ENCODE data around the gene BPIFB2.

Gene BPIFB2

DNA sequence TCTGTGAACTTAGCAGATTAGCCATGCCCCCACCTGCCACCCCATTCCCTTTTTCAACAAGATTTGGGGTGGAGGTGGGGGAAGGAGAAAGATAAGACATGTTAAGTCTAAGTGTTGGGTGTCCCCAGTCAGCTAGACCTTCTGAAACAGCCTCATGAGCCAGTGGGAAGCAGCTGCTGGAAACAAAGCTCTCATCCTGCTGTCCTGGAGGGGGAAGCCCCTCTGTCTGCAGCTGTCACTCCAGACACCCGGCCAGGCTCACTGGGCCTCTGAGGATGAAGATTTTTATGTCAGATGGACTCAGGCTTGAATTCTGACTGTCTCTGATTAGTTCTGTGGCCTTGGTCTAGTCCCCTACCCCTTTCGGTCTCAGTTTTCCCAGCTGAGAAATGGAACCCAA lies 47.3 kb downstream of the BPIFB2 start:
- Mint-ChIP-seq H3K36me3 (no peaks in the 10 kb centered on the region), H3K4me3 (no peak overlapping the region), H3K27ac (no peak overlapping the region), H3K9me3 (no peaks in the 10 kb centered on the region), H3K27me3 (peaks cover 4% of the 10 kb centered on the region), H3K4me1 (no peaks in the 10 kb centered on the region)
- CTCF ChIA-PET, result no interaction called here
- no peak for DNase-seq

DNA sequence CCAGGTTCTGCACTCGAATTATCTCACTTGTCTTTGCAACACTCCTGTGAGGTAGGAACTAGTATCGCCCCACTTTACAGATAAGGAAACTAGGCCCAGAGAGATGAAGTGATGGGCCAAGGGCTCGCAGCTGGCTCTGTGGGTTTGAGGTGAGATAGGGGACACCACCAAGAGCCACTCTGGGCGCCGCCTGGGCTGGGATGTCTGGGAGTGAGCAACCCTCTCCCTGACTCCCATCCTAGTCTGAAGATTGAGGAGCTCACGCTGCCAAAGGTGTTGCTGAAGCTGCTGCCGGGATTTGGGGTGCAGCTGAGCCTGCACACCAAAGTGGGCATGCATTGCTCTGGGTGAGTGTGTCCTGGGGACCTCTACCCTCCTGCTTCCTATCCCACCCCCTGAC lies 51.6 kb downstream of the BPIFB2 start:
- Mint-ChIP-seq H3K27ac (no peak overlapping the region), H3K4me1 (no peaks in the 10 kb centered on the region), H3K36me3 (no peaks in the 10 kb centered on the region), H3K27me3 (peaks cover 4% of the 10 kb centered on the region), H3K4me3 (no peak overlapping the region), H3K9me3 (no peaks in the 10 kb centered on the region)
- CTCF ChIA-PET, result interaction anchor here (0.6 kb wide), 1 partner anchor 8 kb away, joined by 3 read pairs; no protein-coding TSS in a partner anchor
- no peak for DNase-seq

DNA sequence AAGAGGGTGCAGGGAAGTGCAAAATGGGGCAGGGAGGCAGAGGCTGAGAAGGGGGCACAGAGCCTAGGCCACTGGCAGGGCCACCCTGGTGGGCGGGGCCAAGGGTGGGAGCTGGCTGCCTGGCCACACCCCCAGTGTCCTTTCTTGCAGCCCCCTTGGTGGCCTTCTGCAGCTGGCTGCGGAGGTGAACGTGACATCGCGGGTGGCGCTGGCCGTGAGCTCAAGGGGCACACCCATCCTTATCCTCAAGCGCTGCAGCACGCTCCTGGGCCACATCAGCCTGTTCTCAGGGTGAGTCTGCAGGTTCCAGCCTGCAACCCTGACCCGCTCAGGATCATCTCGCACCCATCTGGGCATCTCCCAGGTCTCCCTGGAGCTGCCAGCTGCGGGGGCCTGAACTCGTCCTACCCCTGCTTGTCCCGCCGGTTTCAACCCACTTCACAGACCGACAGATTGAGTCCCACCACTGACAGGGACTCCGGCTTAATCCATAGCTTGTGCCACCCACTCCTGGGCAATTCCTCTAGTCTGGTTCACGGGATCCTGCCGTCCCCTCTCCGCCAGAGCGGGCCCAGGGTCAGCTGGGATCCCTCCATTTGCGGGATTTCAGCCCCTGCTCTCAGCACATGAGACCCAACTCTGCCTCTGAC lies 52.4 kb downstream of the BPIFB2 start:
- Mint-ChIP-seq H3K4me1 (no peaks in the 10 kb centered on the region), H3K9me3 (no peaks in the 10 kb centered on the region)

DNA sequence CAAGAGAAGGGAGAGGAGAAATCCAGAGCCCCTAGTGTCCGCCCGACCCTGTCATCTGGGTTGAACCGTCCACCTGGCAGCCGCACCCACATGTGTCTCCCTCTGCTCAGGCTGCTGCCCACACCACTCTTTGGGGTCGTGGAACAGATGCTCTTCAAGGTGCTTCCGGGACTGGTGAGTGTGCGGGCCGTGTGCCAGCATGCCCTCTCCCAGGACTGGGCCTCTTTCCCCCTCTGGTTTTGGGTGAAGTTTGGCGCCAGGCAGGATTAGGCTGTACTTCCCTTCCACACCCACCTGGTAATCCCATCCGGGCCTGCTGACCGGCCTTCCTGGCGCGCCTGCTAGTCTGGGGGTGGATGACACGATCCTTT lies 54.1 kb downstream of the BPIFB2 start:
- CTCF ChIA-PET, result no interaction called here

More for the DNA sequence above, 52.4 kb downstream of the BPIFB2 start:
- Mint-ChIP-seq H3K4me3 (no peak overlapping the region), H3K36me3 (no peaks in the 10 kb centered on the region), H3K27me3 (peaks cover 4% of the 10 kb centered on the region), H3K27ac (no peak overlapping the region)
- no peak for DNase-seq
- CTCF ChIA-PET, result interaction anchor here (0.6 kb wide), 1 partner anchor 9 kb away, joined by 3 read pairs; no protein-coding TSS in a partner anchor

DNA sequence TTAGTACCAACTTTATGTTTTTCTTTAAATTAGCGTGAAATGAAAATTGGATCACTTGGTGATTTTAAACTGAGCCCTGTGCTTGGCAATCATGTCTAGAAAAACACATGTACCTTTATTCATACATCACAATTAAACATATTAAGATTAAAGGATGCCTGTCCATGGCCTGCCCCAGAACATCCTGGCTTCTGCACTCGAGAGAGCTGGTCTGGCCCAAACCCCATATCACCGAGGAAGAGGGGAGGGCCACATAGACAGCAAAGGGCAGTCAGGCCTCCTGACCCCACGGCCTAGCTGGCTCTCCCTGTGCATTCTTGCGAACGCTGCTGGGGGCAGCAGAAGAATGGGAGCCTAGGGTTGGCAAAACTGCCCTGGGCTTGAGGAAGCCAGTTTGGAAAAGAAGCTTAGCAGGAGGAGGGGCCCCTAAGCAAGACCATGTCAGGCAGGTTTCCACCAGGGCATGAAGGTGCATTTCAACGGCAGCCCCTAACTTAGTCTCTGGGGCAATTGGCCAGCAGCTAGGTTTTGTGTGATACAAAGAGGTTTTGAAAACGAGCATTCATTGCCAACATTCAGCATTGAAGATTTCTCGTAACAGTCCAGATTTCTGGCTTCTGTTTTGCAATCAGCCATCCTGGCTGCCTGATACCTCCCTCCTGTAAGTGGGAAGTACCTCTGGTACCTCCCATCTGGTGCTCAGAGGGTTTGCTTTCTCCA lies 54.8 kb downstream of the BPIFB2 start:
- CTCF ChIA-PET, result no interaction called here
- no peak overlapping the region for H3K27ac Mint-ChIP-seq
- peaks cover 3% of the 10 kb centered on the region for H3K27me3 Mint-ChIP-seq
- H3K4me3 Mint-ChIP-seq, result no peak overlapping the region
- no peaks in the 10 kb centered on the region for H3K36me3 Mint-ChIP-seq
- no peaks in the 10 kb centered on the region for H3K9me3 Mint-ChIP-seq
- DNase-seq, result no peak
- H3K4me1 Mint-ChIP-seq, result no peaks in the 10 kb centered on the region

More for the DNA sequence above, 54.1 kb downstream of the BPIFB2 start:
- Mint-ChIP-seq H3K27ac (no peak overlapping the region), H3K9me3 (no peaks in the 10 kb centered on the region), H3K4me3 (no peak overlapping the region), H3K4me1 (no peaks in the 10 kb centered on the region), H3K27me3 (peaks cover 3% of the 10 kb centered on the region), H3K36me3 (no peaks in the 10 kb centered on the region)
- no peak for DNase-seq

DNA sequence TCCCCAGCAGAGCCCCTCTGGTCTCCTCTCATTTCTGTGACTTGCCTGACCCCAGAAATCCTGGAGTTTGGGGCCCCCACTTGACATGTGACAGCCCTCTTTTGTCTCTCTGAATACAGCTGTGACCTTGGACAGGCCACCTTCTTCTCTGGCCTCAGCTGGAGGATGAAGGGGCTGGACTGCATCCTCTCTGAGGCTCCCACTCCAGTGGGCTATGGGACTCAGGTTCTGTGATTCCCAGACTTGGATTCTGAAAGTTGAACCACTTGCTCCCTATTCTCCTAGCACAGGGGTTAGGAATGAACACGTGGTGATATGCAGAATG lies 55.3 kb downstream of the BPIFB2 start:
- Mint-ChIP-seq H3K4me3 (no peak overlapping the region), H3K9me3 (no peaks in the 10 kb centered on the region), H3K36me3 (no peaks in the 10 kb centered on the region), H3K27ac (no peak overlapping the region), H3K27me3 (peaks cover 3% of the 10 kb centered on the region), H3K4me1 (no peaks in the 10 kb centered on the region)
- no peak for DNase-seq
- CTCF ChIA-PET, result no interaction called here

DNA sequence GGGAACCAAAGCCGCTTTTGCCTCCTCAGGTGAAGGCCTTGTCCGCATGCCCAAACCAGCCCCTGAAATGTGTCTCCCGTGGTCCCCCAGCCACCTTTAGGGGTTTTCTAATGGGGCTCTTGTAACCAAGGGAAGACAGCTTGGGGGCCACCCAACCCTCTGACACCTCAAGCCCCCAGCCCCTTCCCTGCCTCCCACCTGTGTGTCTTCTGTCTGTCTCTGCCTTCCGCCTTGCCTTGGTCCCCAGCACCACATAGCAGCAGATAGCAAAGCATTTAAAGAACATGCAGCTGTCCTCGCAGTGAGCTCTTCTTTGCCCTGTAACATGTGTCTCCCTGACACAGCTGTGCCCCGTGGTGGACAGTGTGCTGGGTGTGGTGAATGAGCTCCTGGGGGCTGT lies 55.8 kb downstream of the BPIFB2 start:
- Mint-ChIP-seq H3K27ac (no peak overlapping the region), H3K27me3 (peaks cover 3% of the 10 kb centered on the region), H3K4me1 (no peaks in the 10 kb centered on the region), H3K4me3 (no peak overlapping the region), H3K36me3 (no peaks in the 10 kb centered on the region), H3K9me3 (no peaks in the 10 kb centered on the region)
- DNase-seq, result no peak
- CTCF ChIA-PET, result no interaction called here

DNA sequence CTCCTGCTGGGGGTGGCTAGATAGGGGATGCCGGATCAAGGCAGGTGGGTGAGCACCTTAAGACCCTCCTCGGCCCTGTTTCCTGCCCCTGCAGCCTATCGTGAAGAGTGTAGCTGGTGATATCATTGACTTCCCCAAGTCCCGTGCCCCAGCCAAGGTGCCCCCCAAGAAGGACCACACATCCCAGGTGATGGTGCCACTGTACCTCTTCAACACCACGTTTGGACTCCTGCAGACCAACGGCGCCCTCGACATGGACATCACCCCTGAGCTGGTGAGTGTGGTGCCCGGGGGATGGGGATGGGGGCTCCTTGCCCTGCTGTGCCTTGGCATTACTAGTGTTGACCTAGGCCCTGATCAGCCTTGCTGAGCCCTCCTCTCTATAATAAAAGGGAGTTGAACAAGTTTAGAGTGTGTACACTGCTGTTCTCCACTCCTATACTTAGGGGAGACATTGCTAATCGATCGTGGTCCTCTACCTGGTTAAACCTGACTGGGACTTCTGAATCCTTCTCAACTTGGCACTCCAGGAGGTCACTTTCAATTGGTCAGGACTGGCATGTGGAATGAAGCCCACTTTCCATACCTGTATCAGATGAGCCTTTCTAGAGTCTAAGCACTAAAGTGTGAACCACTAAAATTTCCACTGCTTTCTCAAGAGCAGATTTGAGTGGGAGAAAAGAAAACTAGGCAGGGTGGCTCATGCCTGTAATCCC lies 57.2 kb downstream of the BPIFB2 start:
- no peak overlapping the region for H3K27ac Mint-ChIP-seq
- DNase-seq, result no peak
- no peaks in the 10 kb centered on the region for H3K36me3 Mint-ChIP-seq
- H3K9me3 Mint-ChIP-seq, result no peaks in the 10 kb centered on the region
- CTCF ChIA-PET, result no interaction called here
- no peak overlapping the region for H3K4me3 Mint-ChIP-seq
- no peaks in the 10 kb centered on the region for H3K4me1 Mint-ChIP-seq
- H3K27me3 Mint-ChIP-seq, result peaks cover 3% of the 10 kb centered on the region

DNA sequence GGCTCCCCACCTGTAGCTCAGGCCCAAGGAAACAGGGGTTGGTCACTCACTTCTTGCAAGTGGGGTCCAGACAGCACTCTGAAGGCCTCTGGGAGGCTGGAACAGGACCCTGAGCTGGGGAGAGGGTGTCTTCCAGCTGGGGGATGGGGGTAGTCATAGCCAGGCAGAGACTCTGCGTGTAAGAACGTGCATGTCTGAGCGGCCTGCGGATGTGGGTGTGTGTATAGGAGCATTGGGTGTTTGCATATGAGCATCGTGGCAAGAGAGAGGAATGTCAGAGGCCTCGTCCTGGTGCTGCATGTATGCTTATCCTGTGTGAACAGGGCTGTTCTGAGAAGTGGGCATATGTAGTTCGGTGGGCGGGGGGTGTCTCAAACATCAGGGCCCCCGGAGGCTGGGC lies 58.3 kb downstream of the BPIFB2 start:
- Mint-ChIP-seq H3K4me3 (no peak overlapping the region), H3K36me3 (no peaks in the 10 kb centered on the region), H3K9me3 (no peaks in the 10 kb centered on the region), H3K27me3 (peaks cover 3% of the 10 kb centered on the region), H3K27ac (no peak overlapping the region), H3K4me1 (no peaks in the 10 kb centered on the region)
- CTCF ChIA-PET, result no interaction called here
- no peak for DNase-seq

DNA sequence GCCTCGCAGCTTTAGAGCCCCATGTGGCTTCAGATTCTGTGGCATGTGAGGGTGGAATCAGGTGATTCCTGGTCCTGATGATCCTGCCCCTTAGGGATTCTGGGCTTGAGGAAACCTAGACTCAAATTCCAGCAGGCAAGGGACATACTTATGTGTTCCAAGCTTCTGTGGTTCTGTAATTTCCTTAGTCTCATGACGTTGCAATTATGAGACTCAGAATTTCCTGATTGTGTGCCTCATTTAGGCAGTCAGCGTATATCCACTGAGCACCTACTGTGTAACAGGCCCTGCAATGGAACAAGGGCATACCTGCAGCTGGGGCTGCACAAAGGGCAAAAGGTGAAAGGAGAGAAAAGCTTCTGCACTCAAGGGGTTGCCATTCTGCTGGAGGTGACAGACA lies 60.3 kb downstream of the BPIFB2 start:
- CTCF ChIA-PET, result no interaction called here
- Mint-ChIP-seq H3K9me3 (no peaks in the 10 kb centered on the region), H3K4me1 (no peaks in the 10 kb centered on the region), H3K36me3 (no peaks in the 10 kb centered on the region), H3K27ac (no peak overlapping the region), H3K27me3 (peaks cover 3% of the 10 kb centered on the region), H3K4me3 (no peak overlapping the region)
- DNase-seq, result no peak

DNA sequence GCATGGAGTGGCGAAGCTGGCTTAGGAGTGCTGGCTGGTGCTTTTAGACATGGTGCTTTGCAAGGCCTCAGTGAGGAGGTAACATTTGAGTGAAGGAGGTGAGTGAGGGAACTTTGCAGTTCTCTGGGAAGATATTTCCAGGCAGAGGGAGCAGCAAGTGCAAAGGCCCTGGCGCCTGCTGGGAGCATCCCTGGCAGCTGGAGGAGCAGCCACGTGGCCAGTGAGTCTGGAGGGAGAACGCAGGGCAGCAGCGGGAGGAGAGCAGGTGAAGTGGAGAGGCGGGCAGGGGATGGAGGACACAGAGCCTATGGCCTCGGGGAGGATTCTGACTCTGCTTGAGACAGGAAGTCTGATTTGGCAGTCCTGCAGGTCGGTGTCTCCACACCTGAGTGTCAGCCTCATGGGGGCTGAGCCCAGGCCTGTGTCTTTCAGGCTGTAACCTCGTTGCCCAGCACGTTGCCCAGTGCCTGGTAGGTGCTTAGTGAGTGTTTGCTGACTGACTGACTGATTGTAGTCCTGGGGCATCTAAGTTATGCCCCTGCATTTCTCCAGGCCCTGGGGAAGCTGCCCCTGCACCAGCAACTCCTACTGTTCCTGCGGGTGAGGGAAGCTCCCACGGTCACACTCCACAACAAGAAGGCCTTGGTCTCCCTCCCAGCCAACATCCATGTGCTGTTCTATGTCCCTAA lies 60.9 kb downstream of the BPIFB2 start:
- no peak for DNase-seq
- Mint-ChIP-seq H3K4me3 (no peak overlapping the region), H3K36me3 (no peaks in the 10 kb centered on the region), H3K9me3 (no peaks in the 10 kb centered on the region), H3K27me3 (peaks cover 3% of the 10 kb centered on the region), H3K4me1 (no peaks in the 10 kb centered on the region), H3K27ac (no peak overlapping the region)
- CTCF ChIA-PET, result no interaction called here

DNA sequence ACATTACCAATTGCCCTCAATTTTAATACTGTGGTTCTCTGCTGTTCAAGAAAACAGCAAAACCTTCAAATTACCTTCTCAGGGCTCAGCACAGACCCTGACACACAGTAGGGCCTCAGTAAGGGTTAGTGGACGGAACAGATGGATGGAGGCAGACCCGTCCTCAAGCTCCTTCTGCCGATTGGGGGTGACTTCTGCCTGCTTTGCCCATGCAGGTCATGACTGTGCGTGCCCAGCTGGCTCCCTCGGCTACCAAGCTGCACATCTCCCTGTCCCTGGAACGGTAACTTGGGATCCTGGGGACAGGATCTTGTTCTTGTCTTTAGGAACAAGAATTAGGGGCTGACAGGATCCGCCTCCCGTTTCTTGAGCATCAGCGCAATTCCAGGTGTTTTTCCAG lies 62.2 kb downstream of the BPIFB2 start:
- DNase-seq, result no peak
- Mint-ChIP-seq H3K4me3 (no peak overlapping the region), H3K36me3 (no peaks in the 10 kb centered on the region), H3K27ac (no peak overlapping the region), H3K9me3 (no peaks in the 10 kb centered on the region), H3K4me1 (no peaks in the 10 kb centered on the region), H3K27me3 (peaks cover 3% of the 10 kb centered on the region)
- CTCF ChIA-PET, result no interaction called here

DNA sequence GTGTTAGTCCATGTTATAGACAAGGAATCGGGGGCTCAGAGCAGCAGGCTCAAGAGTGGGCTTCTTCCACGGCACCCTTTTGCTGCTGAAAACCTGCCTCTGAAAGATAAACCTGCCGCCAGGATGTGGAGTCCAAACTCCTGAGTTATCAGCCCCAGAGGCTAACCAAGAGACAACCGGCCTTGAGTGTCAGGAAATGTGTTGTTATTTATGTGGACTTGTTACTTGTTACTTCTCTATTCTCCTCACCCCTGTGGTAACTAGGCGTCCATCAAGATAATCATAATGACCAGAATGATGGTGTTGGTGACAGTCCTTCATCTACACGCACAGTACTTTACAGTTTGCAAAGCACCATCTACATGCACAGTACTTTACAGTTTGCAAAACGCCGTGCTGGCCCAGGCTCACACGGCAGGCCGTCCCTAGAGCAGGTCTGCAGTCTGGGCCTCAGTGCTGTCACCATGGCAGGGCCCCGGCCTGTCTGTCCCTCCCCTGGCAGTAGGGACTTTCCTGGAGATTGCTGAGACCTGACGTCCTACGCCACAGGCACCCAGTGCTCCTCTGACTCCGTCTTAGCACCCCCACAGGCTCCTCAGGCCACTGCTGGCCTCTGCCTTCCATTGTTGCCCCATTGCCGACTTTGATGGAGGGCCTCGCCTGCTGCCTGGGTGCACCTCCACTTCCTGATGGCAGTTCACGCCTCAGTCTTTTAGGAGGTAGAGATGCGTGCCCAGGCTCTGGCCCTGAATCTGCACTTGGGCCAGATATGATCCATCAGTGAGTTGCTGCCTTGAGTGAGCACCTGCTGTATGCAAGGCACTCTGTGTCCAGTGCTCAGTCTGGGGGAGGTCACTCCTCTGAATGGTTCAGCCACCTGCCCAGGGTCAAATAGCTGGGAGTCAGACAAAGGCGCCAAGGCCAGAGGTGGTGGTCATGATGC lies 62.9 kb downstream of the BPIFB2 start:
- Mint-ChIP-seq H3K36me3 (no peaks in the 10 kb centered on the region), H3K27me3 (peaks cover 2% of the 10 kb centered on the region), H3K27ac (no peak overlapping the region)

DNA sequence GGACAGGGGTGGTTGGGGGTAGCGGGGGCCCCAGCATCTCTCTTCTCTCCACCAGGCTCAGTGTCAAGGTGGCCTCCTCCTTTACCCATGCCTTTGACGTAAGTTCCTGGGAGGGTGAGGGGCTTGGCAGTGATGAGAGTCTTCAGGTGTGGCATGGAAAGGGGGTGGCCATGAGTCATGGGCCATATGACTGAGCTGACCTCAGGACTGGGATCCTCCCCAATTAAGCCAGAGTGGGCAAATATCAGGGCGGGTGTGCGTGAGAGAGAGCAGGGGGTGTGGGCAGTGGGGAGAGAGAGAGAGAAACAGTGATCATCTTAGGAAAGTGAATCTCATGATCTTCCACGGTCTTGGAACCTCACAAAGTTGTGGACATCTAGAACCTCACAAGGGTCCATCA lies 63.7 kb downstream of the BPIFB2 start:
- CTCF ChIA-PET, result no interaction called here
- H3K4me1 Mint-ChIP-seq, result no peaks in the 10 kb centered on the region
- H3K27ac Mint-ChIP-seq, result no peak overlapping the region
- H3K4me3 Mint-ChIP-seq, result no peak overlapping the region
- no peaks in the 10 kb centered on the region for H3K36me3 Mint-ChIP-seq
- H3K27me3 Mint-ChIP-seq, result no peaks in the 10 kb centered on the region
- DNase-seq, result no peak
- no peaks in the 10 kb centered on the region for H3K9me3 Mint-ChIP-seq

More for the DNA sequence above, 62.9 kb downstream of the BPIFB2 start:
- CTCF ChIA-PET, result no interaction called here
- Mint-ChIP-seq H3K9me3 (no peaks in the 10 kb centered on the region), H3K4me1 (no peaks in the 10 kb centered on the region), H3K4me3 (no peak overlapping the region)
- no peak for DNase-seq
